AG09309 (cell line): ENCODE results near the gene MAGI2.
A peak's percentile ranks its signal among the peaks of the same experiment; 100 is the strongest.

ENCODE experiments used
- DNase-seq: peaks from one replicate; pipeline ENCODE4 v3.0.0-alpha.2; 2010; ENCODE audit warnings: low read depth
- H3K4me3 ChIP-seq: 2 replicates; pipeline ENCODE4 v1.5.1; 2011; ENCODE audit warnings: mild to moderate bottlenecking, low read depth, low read length, moderate library complexity; ENCODE audit not compliant: control insufficient read depth
- TF ChIP-seq, protein P1 (sequence below): IDR thresholded peaks from 2 replicates; pipeline ENCODE4 v1.5.1; 2011; ENCODE audit warnings: mild to moderate bottlenecking, low read depth, low read length, inconsistent platforms; ENCODE audit not compliant: insufficient read depth, control insufficient read depth; ENCODE audit errors: missing control alignments

The MAGI2 gene

DNA sequence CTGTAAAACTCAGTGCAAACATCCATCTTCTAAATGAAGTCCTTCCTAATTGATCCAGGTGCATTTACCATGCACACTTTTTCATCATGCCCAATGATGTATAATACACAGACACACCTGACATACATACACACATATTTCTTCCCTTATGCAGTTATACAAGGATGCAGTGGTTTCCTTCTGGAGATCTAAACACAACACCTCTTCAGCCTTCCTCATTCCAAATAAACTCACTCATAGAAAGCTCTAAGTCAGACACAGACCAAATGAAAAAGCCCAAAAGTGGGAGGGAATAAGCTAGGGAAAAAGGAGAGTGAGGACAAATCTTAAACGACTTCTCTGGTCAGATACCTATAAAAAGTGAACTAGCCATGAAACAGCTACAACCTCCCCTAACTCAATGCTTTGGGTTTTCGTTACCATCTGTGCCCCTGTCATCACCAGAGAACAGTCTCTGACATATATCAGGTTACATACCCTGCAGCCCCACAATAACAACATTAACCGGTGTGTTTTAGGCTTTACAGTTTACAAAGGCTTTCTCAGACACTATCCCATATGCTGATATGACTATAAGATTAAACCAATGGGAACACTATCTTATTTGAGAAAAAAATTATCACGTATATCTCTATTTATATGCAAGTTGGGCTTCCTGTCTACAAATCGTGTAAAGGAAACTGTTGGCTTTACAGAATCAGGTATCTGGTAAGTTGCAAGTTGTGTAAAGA lies 979.7 kb downstream of the MAGI2 start:
- no peak for DNase-seq
- TF ChIP-seq, protein P1, sequence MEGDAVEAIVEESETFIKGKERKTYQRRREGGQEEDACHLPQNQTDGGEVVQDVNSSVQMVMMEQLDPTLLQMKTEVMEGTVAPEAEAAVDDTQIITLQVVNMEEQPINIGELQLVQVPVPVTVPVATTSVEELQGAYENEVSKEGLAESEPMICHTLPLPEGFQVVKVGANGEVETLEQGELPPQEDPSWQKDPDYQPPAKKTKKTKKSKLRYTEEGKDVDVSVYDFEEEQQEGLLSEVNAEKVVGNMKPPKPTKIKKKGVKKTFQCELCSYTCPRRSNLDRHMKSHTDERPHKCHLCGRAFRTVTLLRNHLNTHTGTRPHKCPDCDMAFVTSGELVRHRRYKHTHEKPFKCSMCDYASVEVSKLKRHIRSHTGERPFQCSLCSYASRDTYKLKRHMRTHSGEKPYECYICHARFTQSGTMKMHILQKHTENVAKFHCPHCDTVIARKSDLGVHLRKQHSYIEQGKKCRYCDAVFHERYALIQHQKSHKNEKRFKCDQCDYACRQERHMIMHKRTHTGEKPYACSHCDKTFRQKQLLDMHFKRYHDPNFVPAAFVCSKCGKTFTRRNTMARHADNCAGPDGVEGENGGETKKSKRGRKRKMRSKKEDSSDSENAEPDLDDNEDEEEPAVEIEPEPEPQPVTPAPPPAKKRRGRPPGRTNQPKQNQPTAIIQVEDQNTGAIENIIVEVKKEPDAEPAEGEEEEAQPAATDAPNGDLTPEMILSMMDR, result no peak
- H3K4me3 ChIP-seq, result no peak overlapping the region

DNA sequence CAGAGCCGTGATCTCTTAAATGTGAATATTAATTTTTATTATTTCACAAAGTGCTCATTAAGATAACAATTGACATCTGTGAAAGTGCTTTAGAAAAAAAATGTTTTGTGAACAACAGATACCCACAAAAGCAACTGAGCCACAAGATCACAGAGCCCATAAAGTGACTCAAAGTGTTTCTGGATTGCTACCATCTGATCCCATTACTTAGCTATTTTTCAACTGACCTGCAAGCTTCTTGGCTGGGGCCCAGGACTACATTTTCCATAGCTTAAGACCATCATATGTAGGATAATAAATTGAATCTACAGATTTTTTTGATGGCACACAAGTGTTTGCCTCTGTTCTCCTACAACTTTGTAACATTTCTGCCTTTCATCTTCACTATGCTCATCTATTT lies 980.4 kb downstream of the MAGI2 start:
- DNase-seq, result peak; percentile 25
- TF ChIP-seq, protein P1, result no peak
- H3K4me3 ChIP-seq, result no peak overlapping the region

DNA sequence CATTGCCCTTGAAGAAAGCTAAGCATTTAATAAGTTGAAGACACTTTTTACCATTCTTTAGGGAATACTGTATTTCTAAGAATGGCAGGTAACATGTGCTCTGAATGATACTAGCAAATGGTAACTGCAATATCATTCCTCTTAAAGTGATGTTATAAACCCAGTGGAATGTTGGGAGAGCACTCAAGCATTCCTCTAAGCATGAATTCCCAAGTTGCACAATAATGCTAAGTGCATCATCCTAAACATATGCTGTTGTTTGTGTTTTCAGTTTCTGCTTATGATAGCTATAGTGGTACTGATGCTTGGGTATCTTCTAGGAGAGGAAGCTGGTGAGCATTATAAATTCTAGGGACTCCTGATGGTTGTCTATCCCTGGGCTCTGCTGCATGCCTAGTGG lies 980.9 kb downstream of the MAGI2 start:
- peak; percentile 73 for DNase-seq
- no peak overlapping the region for H3K4me3 ChIP-seq
- TF ChIP-seq, protein P1, result no peak

DNA sequence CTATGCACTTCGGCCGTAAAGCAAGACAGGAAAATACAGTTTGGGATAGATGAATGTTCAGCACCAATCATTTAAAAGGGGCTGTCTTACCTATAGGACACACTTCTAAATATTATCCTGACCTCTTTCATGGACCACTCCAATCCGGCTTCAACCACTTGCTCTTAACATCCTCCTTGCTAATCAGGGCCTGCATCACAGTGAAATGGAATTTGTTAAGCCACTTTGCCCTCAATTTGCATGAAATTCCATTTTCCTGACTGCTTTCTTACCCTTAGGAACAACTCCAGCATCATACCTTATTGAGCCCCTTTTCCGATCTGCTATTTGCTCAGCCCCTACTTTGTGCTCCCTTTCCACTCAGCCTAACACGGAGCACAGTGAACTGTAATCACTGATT lies 987.6 kb downstream of the MAGI2 start:
- no peak overlapping the region for H3K4me3 ChIP-seq
- TF ChIP-seq, protein P1, result no peak
- DNase-seq, result no peak

DNA sequence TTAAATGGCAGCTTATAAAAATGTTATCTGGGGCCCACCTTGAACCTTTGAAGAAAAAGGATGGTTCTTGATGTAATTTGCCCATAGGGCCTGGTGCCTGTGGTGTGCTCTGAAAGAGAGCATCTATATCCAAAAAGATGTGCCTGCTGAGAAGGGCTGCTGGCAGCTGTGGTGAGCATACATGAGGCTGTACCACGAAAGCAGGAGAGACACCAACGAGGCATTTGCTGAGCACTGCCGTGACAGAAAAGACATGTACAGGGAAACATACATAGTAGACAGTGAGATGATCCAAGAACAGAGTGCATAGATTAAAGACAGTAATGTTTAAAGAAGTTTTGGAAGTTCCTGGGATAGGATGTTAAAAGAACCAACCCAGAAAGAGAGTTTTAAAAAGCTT lies 990.4 kb downstream of the MAGI2 start:
- TF ChIP-seq, protein P1, result no peak
- no peak overlapping the region for H3K4me3 ChIP-seq
- DNase-seq, result no peak

DNA sequence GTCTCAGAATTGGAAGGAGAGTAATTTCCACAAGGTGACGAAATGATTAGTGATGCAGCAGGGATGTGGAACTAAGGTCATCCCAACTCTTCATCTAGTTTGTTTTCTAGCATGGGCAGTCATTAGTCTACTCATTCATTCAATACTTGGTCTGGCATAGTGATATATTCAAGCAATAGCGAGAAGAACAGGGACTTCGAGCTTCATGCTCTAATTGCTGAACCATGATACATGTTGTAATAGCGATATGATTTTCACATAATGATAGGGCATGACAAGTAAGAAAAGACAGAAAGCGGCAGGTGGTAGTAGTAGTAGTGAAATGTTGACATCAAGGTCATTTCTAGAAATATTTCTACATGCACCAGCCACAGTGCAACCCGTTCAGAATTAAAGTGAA lies 1002.8 kb downstream of the MAGI2 start:
- no peak for DNase-seq
- TF ChIP-seq, protein P1, result no peak
- no peak overlapping the region for H3K4me3 ChIP-seq

DNA sequence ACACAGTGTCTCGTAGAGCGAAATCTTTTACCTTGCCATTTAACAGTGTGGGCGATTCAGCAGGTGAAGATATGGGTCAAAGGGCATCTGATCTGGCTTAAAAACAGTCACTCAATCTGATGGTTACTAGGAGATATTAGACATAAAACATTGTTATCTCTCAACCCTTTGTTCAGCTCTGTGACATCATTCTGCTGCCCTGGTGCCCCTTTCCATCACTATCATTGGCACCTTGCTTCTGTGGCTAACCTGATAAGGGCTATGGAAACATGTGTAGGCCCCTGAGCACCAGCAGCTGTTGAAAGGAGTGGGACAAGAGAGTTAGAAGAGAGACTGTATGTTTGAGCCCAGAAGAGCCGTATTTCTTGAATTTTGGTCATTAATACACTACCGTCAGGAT lies 1004.6 kb downstream of the MAGI2 start:
- TF ChIP-seq, protein P1, result no peak
- no peak for DNase-seq
- H3K4me3 ChIP-seq, result no peak overlapping the region
